Left ventricle myocardium inferior (tissue), 1 donor: ENCODE results near the gene GRID1. TPM values are rescaled to one million over a fixed set of nuclear protein-coding genes. Genes with fewer than 3 reads are reported as not detected.

Source experiments
- DNase-seq: peaks from one replicate; pipeline ENCODE4 v3.0.0-alpha.2; 2020
- H3K27ac ChIP-seq: fragments of 200-600 bp; replicated peaks from 2 replicates; pipeline ENCODE4 v1.8.0; 2021
- H3K27me3 ChIP-seq: fragments of 200-600 bp; 2 replicates; pipeline ENCODE4 v1.8.0; 2021; ENCODE audit warnings: low read depth
- H3K36me3 ChIP-seq: fragments of 200-600 bp; 2 replicates; pipeline ENCODE4 v1.8.0; 2021
- H3K4me1 ChIP-seq: fragments of 200-600 bp; 2 replicates; pipeline ENCODE4 v1.8.0; 2021
- H3K4me3 ChIP-seq: fragments of 200-600 bp; 2 replicates; pipeline ENCODE4 v1.8.0; 2021; ENCODE audit warnings: mild to moderate bottlenecking, moderate library complexity
- H3K9me3 ChIP-seq: fragments of 200-600 bp; replicated peaks from 2 replicates; pipeline ENCODE4 v1.8.0; 2021
- CTCF ChIP-seq: fragments of 200-600 bp; IDR thresholded peaks from 2 replicates; pipeline ENCODE4 v1.8.0; 2021; ENCODE audit warnings: antibody characterized with exemption, mild to moderate bottlenecking, borderline replicate concordance
- intact Hi-C: fragments of 100-400 bp; cut with micrococcal nuclease; formaldehyde crosslinking; loops from one replicate; pipeline ENCODE4 v1.11.0; 2022
- total RNA-seq: library from RNA; stranded (reverse); fragmentation: NEBNext Ultra II Directional; extraction: Animal tissue kit (Norgen Biotek cat#: 25700); gene quantifications from one replicate; pipeline ENCODE4 v1.2.1, GENCODE V29; 2021
- donor health status: DM: no; HTN: yes; CAD: no; lungs with severe emphysema.

The GRID1 gene
- total RNA-seq, 1 donor from 2014 or later, result 1.6 TPM

GRCh38 chr10:85667638-85668233 lies 698.9 kb downstream of the GRID1 start:
- Histone ChIP-seq H3K4me1 (no peaks in the 10 kb centered on the region), H3K36me3 (no peaks in the 10 kb centered on the region), H3K27me3 (peaks cover 30% of the 10 kb centered on the region), H3K27ac (no peak overlapping the region), H3K9me3 (peaks cover 10% of the 10 kb centered on the region), H3K4me3 (no peak overlapping the region)
- DNase-seq, result no peak
- TF ChIP-seq CTCF, result no peak
- intact Hi-C loops, result no loop called here

- no peak for DNase-seq
- H3K4me3 ChIP-seq, result no peak overlapping the region
- no peaks in the 10 kb centered on the region for H3K36me3 ChIP-seq
- peaks cover 30% of the 10 kb centered on the region for H3K27me3 ChIP-seq
- intact Hi-C loops, result no loop called here
- H3K27ac ChIP-seq, result no peak overlapping the region
- no peak for TF ChIP-seq CTCF
- peaks cover 2% of the 10 kb centered on the region for H3K9me3 ChIP-seq
- no peaks in the 10 kb centered on the region for H3K4me1 ChIP-seq
These were observed 699.6 kb downstream of the GRID1 start for GRCh38 chr10:85666987-85667386.

- TF ChIP-seq CTCF, result no peak
These were observed 700.5 kb downstream of the GRID1 start for GRCh38 chr10:85666102-85666501.

GRCh38 chr10:85665681-85666080 lies 700.9 kb downstream of the GRID1 start:
- DNase-seq, result no peak
- no peak for TF ChIP-seq CTCF
- Histone ChIP-seq H3K9me3 (no peaks in the 10 kb centered on the region), H3K4me1 (no peaks in the 10 kb centered on the region), H3K36me3 (no peaks in the 10 kb centered on the region), H3K27ac (no peak overlapping the region), H3K27me3 (peaks cover 30% of the 10 kb centered on the region), H3K4me3 (no peak overlapping the region)
- intact Hi-C loops, result no loop called here

More at GRCh38 chr10:85666102-85666501, 700.5 kb downstream of the GRID1 start:
- no peak for DNase-seq
- no peaks in the 10 kb centered on the region for H3K9me3 ChIP-seq
- no peaks in the 10 kb centered on the region for H3K36me3 ChIP-seq
- no peak overlapping the region for H3K4me3 ChIP-seq
- intact Hi-C loops, result no loop called here
- no peaks in the 10 kb centered on the region for H3K4me1 ChIP-seq
- no peak overlapping the region for H3K27ac ChIP-seq
- peaks cover 30% of the 10 kb centered on the region for H3K27me3 ChIP-seq

GRCh38 chr10:85665078-85665477 lies 701.5 kb downstream of the GRID1 start:
- H3K4me3 ChIP-seq, result no peak overlapping the region
- H3K27me3 ChIP-seq, result peaks cover 30% of the 10 kb centered on the region
- H3K36me3 ChIP-seq, result no peaks in the 10 kb centered on the region
- DNase-seq, result no peak
- no peaks in the 10 kb centered on the region for H3K9me3 ChIP-seq
- no peak for TF ChIP-seq CTCF
- no peak overlapping the region for H3K27ac ChIP-seq
- intact Hi-C loops, result no loop called here
- no peaks in the 10 kb centered on the region for H3K4me1 ChIP-seq

GRCh38 chr10:85661123-85661522 lies 705.5 kb downstream of the GRID1 start:
- no peak for TF ChIP-seq CTCF
- Histone ChIP-seq H3K27ac (no peak overlapping the region), H3K27me3 (peaks cover 8% of the 10 kb centered on the region), H3K36me3 (no peaks in the 10 kb centered on the region), H3K4me3 (no peak overlapping the region), H3K9me3 (no peaks in the 10 kb centered on the region), H3K4me1 (peaks cover 12% of the 10 kb centered on the region)
- no peak for DNase-seq
- intact Hi-C loops, result no loop called here
